Cardiac septum (tissue), 1 donor: Measurements from ENCODE around the gene ARNT2. TPM values are rescaled to one million over a fixed set of nuclear protein-coding genes. Genes with fewer than 3 reads are reported as not detected.

Experiments
- DNase-seq: peaks from one replicate; pipeline ENCODE4 v3.0.0-alpha.2; 2020; ENCODE audit warnings: low spot score
- intact Hi-C: fragments of 100-400 bp; cut with DNase I; formaldehyde crosslinking; loops from one replicate; pipeline ENCODE4 v1.14.0; 2022
- total RNA-seq: library from RNA; stranded (reverse); fragmentation: NEBNext Ultra II Directional; extraction: Animal tissue kit (Norgen Biotek cat#: 25700); gene quantifications from one replicate; pipeline ENCODE4 v1.2.1, GENCODE V29; 2021
- donor health status: DM: no; HTN: no; CAD: no.

ARNT2 gene
- total RNA-seq, 1 donor from 2014 or later = 4.7 TPM

- no peak for DNase-seq
- intact Hi-C loops = no loop called here
Observed at GRCh38 chr15:80527961-80528360, 123.8 kb downstream of the ARNT2 start.

- no peak for DNase-seq
- intact Hi-C loops = no loop called here
Observed at GRCh38 chr15:80530737-80531365, 126.7 kb downstream of the ARNT2 start.

- DNase-seq = no peak
- intact Hi-C loops = no loop called here
Observed at GRCh38 chr15:80531388-80531787, 127.2 kb downstream of the ARNT2 start.

GRCh38 chr15:80531796-80532195 lies 127.6 kb downstream of the ARNT2 start:
- no peak for DNase-seq
- intact Hi-C loops = no loop called here

GRCh38 chr15:80533790-80534333 lies 129.7 kb downstream of the ARNT2 start:
- DNase-seq = no peak
- intact Hi-C loops = no loop called here

- no peak for DNase-seq
- intact Hi-C loops = no loop called here
Observed at GRCh38 chr15:80536231-80536630, 132.0 kb downstream of the ARNT2 start.

- intact Hi-C loops = no loop called here
- no peak for DNase-seq
Observed at GRCh38 chr15:80536716-80537115, 132.5 kb downstream of the ARNT2 start.

GRCh38 chr15:80545078-80545477 lies 140.9 kb downstream of the ARNT2 start:
- intact Hi-C loops = no loop called here
- DNase-seq = no peak

GRCh38 chr15:80547264-80547663 lies 143.1 kb downstream of the ARNT2 start:
- DNase-seq = no peak
- intact Hi-C loops = no loop called here

- intact Hi-C loops = no loop called here
- DNase-seq = no peak
Observed at GRCh38 chr15:80549191-80549590, 145.0 kb downstream of the ARNT2 start.

GRCh38 chr15:80549654-80550053 lies 145.5 kb downstream of the ARNT2 start:
- DNase-seq = no peak
- intact Hi-C loops = no loop called here

- intact Hi-C loops = no loop called here
- no peak for DNase-seq
Observed at GRCh38 chr15:80550219-80550907, 146.2 kb downstream of the ARNT2 start.

GRCh38 chr15:80550908-80551260 lies 146.7 kb downstream of the ARNT2 start:
- DNase-seq = no peak
- intact Hi-C loops = no loop called here

GRCh38 chr15:80551348-80551747 lies 147.2 kb downstream of the ARNT2 start:
- DNase-seq = no peak
- intact Hi-C loops = no loop called here

GRCh38 chr15:80554560-80554959 lies 150.4 kb downstream of the ARNT2 start:
- intact Hi-C loops = no loop called here
- no peak for DNase-seq

- intact Hi-C loops = no loop called here
- no peak for DNase-seq
Observed at GRCh38 chr15:80556694-80557367, 152.6 kb downstream of the ARNT2 start.

GRCh38 chr15:80557441-80558234 lies 153.5 kb downstream of the ARNT2 start:
- intact Hi-C loops = no loop called here

GRCh38 chr15:80558631-80559319 lies 154.6 kb downstream of the ARNT2 start:
- intact Hi-C loops = no loop called here

More at GRCh38 chr15:80557441-80558234, 153.5 kb downstream of the ARNT2 start:
- no peak for DNase-seq

GRCh38 chr15:80559320-80559693 lies 155.1 kb downstream of the ARNT2 start:
- intact Hi-C loops = no loop called here

More at GRCh38 chr15:80558631-80559319, 154.6 kb downstream of the ARNT2 start:
- no peak for DNase-seq

More at GRCh38 chr15:80559320-80559693, 155.1 kb downstream of the ARNT2 start:
- no peak for DNase-seq
